Embryonic facial prominence (tissue), 1 donor: ENCODE data around the gene WAC.

Experiments
- DNase-seq: peaks from one replicate; pipeline ENCODE4 v3.0.0-alpha.2; 2016; ENCODE audit errors: extremely low spot score

Gene WAC

GRCh38 chr10:28668363-28669226, 135.7 kb downstream of the WAC start:
- peak; percentile 66 for DNase-seq

DNA sequence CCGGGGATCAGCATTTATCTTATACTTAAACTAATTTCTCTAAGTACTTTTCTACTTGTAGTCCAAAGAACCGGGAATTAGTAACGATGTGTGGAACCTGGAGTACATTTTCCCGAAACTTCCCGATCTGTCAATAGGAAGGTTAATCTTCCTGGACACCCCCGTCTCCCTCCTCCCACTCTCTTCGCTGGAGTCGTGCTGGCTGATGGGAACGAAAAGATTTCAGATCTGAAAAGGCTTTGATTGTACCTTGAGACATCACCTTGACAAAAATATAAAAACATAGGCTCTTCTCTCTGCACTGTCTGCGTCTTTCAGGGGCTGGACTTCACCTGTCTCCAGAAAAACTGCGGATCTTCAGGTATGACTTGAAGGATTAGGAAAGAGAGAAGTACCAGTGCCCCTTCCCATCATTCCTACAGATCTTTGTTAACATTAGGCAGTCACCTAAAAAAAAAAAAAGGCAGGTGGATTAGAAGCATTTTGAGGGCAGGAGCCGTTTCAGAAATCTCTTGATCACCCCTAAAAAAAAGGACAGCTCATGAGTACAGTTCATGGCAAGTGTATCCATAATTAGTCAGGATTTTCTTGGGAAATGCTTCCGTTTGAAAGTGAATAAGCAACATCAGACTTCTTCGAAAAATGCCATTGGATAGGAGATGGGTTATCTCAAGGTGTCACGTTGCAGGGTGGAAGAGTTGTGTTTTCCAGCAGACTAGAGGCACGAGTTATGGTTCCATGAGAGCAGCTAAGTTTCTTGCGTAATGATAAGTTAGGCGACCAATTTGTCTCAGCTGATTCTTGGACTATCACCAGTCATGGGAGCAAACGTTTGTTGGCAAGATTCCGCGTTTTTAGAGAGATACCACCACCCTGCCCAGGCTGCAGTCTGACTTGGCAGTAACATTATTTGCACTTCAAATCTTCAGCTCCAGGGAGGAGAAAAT, 136.6 kb downstream of the WAC start:
- no peak for DNase-seq
